GM12872 (cell line): ENCODE results near the gene SCNN1B.

Experiments
- CTCF ChIP-seq: IDR thresholded peaks from 3 replicates; pipeline ENCODE4 v1.5.1; 2011; ENCODE audit warnings: low read depth, mild to moderate bottlenecking, low read length, moderate library complexity; ENCODE audit not compliant: insufficient read depth

SCNN1B gene

DNA sequence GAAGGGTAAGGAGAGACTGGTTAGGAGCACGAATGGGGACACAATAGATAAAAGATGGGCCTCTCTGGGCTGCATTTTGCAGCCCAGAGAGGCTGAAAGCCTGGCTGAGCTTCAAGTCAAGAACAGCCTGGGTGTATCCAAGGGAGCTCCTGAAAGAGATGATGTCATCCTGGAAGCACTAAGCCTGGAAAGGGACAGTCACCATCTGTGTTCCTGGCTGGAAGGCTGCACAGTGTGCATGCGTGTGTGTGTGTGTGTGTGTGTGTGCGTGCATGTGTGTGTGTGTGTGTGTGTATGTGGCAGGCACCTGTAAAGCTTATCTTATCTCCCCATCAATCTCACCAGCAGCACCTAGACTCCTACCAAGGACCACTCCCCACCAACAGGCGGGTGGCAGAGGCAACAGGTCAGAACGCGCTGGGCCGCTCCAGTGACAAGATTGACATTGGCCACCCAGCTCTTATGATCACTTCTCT lies 106.8 kb downstream of the SCNN1B start:
- no peak for TF ChIP-seq CTCF

GRCh38 chr16:23409522-23409921 lies 107.4 kb downstream of the SCNN1B start:
- TF ChIP-seq CTCF = no peak

DNA sequence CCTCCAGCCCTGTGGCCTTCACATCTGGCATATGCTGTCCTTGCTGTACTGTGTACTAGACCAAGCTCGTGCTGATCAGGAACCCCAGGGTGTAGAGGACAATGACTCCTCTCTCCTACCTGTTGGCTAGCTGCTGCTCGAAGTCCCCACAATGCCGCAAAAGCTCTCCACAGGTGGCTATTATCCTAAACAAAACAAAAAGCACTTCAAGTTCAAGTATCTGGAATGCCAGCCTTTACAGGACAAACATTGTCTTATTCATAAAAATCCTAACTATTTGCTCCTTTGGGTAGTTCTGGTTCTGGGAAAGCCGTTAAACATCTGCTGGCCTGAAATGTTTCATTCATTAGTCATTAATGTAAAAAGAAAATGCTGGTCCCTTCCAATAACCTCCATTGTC lies 108.1 kb downstream of the SCNN1B start:
- no peak for TF ChIP-seq CTCF

- no peak for TF ChIP-seq CTCF
Measured at GRCh38 chr16:23414731-23415130, 112.6 kb downstream of the SCNN1B start.

DNA sequence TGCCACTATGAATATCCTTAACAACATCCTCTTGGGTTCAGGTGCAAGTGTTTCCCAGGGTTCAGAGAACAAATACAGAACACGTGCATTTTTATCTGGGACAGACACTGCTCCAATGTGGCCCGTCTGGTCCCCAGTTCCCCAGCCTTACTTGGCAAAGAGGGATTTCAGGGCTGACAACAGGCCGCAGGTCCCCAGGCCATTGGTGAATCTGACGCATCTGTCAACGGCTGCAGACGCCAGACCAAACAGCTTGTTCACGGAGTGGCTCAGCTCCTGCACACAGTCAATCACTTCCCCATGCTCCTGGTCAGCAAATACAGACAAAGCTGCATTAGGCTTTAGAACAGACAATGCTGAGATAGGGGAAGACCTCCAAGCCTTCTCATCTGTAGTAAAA lies 114.7 kb downstream of the SCNN1B start:
- TF ChIP-seq CTCF = no peak

GRCh38 chr16:23420011-23420410 lies 117.9 kb downstream of the SCNN1B start:
- no peak for TF ChIP-seq CTCF

DNA sequence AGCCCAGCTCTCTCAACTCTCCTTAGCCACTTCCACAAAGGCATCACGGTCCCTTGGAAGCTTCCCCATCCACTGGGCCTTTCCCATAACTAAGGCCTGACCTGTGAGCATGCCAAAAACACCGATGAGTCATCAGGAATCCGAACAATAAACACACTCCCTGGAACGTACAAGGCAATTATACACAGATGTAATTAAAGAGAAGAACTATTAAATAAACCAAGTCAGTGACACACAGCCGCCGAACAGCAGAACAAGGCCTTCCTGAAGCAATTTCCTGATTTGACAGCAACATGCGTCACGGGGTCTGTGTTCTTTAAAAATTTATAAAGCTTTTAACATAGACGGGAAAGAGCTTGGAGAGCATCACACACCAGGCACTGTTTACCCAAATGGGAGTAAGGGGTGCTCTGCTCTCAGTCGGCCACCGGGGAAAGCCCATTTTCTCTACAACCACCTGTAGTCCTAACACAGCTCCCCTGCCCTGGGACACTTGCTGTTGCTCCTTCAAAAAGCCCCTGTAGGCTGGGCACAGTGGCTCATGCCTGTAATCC lies 121.5 kb downstream of the SCNN1B start:
- TF ChIP-seq CTCF = no peak
